OCI-LY1 (cell line): ENCODE measurements around the gene PAPPA.

Source experiments
- EZH2 ChIP-seq: fragments of 200-600 bp; sonication (generic), shearing (Covaris generic); IDR thresholded peaks from 2 replicates; pipeline ENCODE4 v1.8.0; 2017; ENCODE audit warnings: borderline replicate concordance, mixed run types, mild to moderate bottlenecking, antibody characterized with exemption, low read length, moderate library complexity, mixed read lengths
- TF ChIP-seq, protein P1 (sequence below): fragments of 200-600 bp; sonication (generic), shearing (Covaris generic); IDR thresholded peaks from 2 replicates; pipeline ENCODE4 v1.5.1; 2017; ENCODE audit warnings: mild to moderate bottlenecking, antibody characterized with exemption, low read length, moderate library complexity, mixed read lengths

DNA sequence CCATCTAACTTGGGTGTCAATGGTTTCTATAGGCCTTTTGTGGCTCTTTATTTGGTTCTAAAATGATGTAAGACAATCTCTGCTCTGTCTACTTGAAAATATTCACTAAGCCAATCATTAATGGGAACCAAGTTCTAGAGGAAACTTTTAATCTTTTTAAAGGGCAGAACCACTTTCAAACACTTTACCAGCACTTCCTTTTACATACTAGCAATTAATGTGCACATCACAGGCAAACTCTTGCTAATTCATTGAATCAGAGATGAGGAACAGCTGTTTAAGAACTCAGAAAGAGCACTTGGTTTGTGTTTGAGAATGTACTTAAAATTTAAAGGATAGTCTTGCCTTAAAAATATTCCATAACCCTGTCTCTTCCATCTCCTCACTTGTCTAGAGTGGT is 83.4 kb downstream of the PAPPA start:
- TF ChIP-seq, protein P1, sequence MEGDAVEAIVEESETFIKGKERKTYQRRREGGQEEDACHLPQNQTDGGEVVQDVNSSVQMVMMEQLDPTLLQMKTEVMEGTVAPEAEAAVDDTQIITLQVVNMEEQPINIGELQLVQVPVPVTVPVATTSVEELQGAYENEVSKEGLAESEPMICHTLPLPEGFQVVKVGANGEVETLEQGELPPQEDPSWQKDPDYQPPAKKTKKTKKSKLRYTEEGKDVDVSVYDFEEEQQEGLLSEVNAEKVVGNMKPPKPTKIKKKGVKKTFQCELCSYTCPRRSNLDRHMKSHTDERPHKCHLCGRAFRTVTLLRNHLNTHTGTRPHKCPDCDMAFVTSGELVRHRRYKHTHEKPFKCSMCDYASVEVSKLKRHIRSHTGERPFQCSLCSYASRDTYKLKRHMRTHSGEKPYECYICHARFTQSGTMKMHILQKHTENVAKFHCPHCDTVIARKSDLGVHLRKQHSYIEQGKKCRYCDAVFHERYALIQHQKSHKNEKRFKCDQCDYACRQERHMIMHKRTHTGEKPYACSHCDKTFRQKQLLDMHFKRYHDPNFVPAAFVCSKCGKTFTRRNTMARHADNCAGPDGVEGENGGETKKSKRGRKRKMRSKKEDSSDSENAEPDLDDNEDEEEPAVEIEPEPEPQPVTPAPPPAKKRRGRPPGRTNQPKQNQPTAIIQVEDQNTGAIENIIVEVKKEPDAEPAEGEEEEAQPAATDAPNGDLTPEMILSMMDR, result no peak
- no peak for TF ChIP-seq EZH2
